Bronchial epithelial cell (primary cell): ENCODE measurements around the gene JPH4. TPM values are rescaled to one million over a fixed set of nuclear protein-coding genes. Genes with fewer than 3 reads are reported as not detected.

Source experiments
- DNase-seq: peaks from one replicate; pipeline ENCODE4 v3.0.0-alpha.2; 2010; ENCODE audit warnings: low read depth
- FAIRE-seq: peaks from 2 replicates; lab custom pipeline; 2011; peaks lifted over from hg19 to GRCh38; lab: Jason Lieb, UNC
- H3K27me3 ChIP-seq: 2 replicates; pipeline ENCODE4 v1.5.1; 2011; ENCODE audit warnings: low read length; ENCODE audit not compliant: control insufficient read depth, insufficient read depth
- H3K36me3 ChIP-seq: 2 replicates; pipeline ENCODE4 v1.5.1; 2011; ENCODE audit warnings: low read length; ENCODE audit not compliant: control insufficient read depth, insufficient read depth
- H3K4me3 ChIP-seq: 2 replicates; pipeline ENCODE4 v1.5.1; 2011; ENCODE audit warnings: mild to moderate bottlenecking, low read depth, low read length, control low read depth
- total RNA-seq: library from RNA; depleted of rRNA; stranded (reverse); fragments of >200 nt; gene quantifications from 2 replicates; pipeline ENCODE4 v1.2.1, GENCODE V29; 2014
- TF ChIP-seq, protein P1 (sequence below): IDR thresholded peaks from 2 replicates; pipeline ENCODE4 v1.5.1; 2011; ENCODE audit warnings: mild to moderate bottlenecking, moderate library complexity, low read length, control low read depth, inconsistent platforms; ENCODE audit not compliant: insufficient read depth, severe bottlenecking

JPH4 gene
- total RNA-seq, 1 donor from 2014 or later = not detected

- TF ChIP-seq, protein P1, sequence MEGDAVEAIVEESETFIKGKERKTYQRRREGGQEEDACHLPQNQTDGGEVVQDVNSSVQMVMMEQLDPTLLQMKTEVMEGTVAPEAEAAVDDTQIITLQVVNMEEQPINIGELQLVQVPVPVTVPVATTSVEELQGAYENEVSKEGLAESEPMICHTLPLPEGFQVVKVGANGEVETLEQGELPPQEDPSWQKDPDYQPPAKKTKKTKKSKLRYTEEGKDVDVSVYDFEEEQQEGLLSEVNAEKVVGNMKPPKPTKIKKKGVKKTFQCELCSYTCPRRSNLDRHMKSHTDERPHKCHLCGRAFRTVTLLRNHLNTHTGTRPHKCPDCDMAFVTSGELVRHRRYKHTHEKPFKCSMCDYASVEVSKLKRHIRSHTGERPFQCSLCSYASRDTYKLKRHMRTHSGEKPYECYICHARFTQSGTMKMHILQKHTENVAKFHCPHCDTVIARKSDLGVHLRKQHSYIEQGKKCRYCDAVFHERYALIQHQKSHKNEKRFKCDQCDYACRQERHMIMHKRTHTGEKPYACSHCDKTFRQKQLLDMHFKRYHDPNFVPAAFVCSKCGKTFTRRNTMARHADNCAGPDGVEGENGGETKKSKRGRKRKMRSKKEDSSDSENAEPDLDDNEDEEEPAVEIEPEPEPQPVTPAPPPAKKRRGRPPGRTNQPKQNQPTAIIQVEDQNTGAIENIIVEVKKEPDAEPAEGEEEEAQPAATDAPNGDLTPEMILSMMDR = no peak
- Histone ChIP-seq H3K27me3 (no peaks in the 10 kb centered on the region), H3K4me3 (no peak overlapping the region), H3K36me3 (peaks cover 29% of the 10 kb centered on the region)
- no peak for FAIRE-seq
- DNase-seq = no peak
Measured at GRCh38 chr14:23566112-23566777, 12.3 kb downstream of the JPH4 start.

DNA sequence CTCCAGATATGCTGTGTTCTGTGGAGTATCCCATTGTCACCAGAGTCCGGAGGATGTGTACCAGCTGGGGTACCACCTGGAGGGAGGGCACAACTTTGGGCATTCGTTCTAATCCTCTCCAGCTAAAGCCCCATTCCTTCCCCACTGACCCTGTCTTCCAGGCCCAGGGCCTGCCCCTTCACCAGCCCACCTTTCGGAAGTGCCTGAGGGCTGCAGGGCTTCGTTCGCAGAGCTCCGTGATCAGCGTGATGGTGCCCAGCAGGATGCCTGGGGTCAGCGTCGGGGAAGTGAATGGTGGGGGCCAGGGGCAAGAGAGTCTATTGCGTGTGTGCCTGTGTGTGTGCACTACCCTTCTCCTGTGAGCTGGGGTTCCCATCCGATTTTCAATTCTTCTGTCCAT lies 13.0 kb downstream of the JPH4 start:
- H3K36me3 ChIP-seq = peaks cover 33% of the 10 kb centered on the region
- no peak for DNase-seq
- no peak overlapping the region for H3K4me3 ChIP-seq
- TF ChIP-seq, protein P1 = no peak
- H3K27me3 ChIP-seq = no peaks in the 10 kb centered on the region
- FAIRE-seq = peak; percentile 7

DNA sequence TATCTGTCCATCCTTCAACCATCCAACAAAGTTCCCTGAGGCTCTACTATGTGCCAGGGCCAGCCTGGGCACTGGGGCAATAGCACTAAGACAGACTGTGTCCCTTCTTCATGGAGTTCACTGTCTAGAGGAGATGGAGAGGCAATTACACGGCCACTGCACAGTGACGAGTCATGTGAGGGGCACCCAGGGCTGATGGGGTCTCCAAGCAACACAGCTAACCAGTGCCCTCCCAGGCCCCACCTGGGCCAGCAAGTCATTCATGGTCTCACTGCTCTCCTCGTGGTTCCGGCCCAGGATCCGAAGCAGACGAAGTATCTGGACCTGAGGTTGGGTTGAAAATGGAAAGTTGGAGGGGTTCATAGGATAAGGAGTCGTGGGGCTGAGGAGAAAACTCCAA lies 13.7 kb downstream of the JPH4 start:
- Histone ChIP-seq H3K4me3 (no peak overlapping the region), H3K36me3 (peaks cover 36% of the 10 kb centered on the region), H3K27me3 (no peaks in the 10 kb centered on the region)
- no peak for DNase-seq
- no peak for FAIRE-seq
- TF ChIP-seq, protein P1 = no peak

- H3K27me3 ChIP-seq = no peaks in the 10 kb centered on the region
- no peak overlapping the region for H3K4me3 ChIP-seq
- DNase-seq = no peak
- TF ChIP-seq, protein P1 = no peak
- H3K36me3 ChIP-seq = peaks cover 40% of the 10 kb centered on the region
- FAIRE-seq = no peak
Measured at GRCh38 chr14:23564181-23564812, 14.3 kb downstream of the JPH4 start.

- Histone ChIP-seq H3K4me3 (no peak overlapping the region), H3K27me3 (no peaks in the 10 kb centered on the region), H3K36me3 (peaks cover 44% of the 10 kb centered on the region)
- FAIRE-seq (no peak), DNase-seq (no peak)
- TF ChIP-seq, protein P1 = no peak
Measured at GRCh38 chr14:23563473-23564180, 15.0 kb downstream of the JPH4 start.
